Stimulated activated naive CD4-positive, alpha-beta T cell (primary cell): Measurements from ENCODE around the gene ATP8B1.

ENCODE experiments used
- DNase-seq, 6 experiments: peaks; one replicate each; lab custom pipeline; 2025; lab: John Stamatoyannopoulos, UW

Gene ATP8B1

DNA sequence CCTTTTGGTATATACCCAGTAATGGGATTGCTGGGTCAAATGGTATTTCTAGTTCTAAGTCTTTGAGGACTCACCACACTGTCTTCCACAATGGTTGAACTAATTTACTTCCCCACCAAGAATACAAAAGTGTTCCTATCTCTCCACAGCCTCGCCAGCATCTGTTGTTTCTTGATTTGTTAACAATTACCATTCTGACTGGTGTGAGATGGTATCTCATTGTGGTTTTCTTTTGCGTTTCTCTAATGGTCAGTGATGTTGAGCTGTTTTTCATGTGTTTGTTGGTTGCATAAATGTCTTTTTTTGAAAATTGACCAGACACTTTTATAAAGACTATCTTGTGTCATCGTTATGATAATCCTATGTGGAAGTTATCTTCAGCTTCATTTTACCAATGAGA lies 16.0 kb upstream of the ATP8B1 start:
- DNase-seq: no peak

DNA sequence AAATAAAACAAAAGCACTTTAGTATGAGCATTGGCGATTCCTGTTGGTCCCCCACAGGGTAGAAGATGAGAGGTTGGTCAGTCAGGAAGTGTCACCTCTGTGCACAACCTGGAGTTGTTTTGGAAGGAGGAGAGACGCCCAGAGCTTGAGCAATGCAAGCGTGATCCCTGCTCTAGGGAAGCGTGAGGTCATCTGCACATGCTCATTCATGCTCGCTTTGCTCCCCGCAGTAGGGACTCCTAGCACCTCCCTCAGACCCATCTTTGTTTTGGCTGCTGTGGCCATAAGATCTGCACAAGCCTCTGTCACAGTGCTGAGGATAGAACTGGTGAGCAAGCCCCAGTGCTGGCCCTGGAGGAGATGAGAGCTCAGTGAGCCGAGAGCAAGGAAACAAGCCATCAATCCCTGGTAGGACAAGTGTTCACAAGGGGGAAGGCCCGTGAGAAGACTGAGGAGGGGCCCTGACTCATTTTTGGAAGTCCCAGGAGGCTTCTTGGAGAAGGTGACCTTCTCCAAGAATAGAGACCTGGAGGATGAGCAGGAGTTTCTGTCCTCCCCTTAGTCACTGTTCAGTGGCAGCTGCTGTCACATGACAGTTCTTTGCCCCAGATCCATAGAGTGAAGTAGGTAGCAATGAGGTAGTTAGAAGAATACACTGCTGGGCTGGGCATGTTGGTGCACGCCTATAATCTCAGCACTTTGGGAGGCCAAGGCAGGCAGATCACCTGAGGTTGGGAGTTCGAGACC lies 13.3 kb upstream of the ATP8B1 start:
- DNase-seq: no peak

DNA sequence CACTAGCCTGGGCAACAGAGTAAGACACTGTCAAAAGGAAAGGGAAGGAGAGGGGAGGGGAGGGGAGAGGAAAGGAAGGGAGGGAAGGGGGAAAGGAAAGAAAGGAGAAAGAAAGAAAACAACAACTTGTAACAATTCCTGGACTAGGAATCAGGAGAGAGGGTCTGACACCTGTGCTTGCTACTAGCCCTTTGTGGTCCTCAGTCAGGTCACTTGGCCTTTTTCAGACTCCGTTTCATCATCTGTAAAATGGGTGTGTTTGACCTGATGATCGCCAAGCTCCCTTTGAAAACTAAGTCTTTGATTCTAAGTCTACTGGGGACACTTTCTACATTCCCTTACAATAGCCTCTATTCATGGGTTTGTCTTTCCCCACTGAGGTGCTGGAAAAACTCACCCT lies 11.4 kb upstream of the ATP8B1 start:
- no peak for DNase-seq

DNA sequence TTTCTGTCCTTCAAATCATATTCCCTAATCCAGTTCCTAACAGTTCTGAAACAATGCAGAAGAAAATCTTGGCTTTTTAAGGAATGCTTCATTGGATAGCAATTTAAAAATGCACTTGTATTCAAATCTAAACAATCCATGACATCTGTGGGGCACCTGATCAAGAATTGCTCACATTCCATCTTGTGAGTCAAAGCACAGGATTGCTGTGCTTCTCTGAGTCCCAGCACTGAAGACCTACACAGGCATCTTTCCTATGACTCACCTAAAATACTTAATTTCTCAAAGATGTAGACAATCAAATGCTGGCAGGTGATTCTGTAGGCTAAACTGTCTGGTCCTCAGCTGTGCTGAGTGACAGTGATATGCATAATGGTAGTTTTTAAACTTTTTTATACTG lies 10.1 kb upstream of the ATP8B1 start:
- no peak for DNase-seq

DNA sequence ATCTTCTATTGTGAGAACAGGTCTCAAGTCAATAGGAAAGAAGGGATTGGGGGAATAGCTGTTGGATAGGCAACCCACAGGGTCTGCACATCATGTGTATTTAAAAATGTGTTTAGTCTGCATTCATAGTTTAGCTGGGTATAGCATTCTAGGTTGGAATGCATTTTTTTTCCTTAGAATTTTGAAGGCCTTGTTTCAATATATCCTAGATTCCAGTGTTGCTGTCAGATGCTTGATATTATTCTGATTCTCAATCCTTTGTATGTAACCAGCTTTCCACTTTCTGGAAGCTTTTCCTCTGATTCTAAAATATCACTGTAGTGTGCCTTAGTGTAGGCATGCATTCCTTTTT lies 9.0 kb upstream of the ATP8B1 start:
- DNase-seq: no peak

DNA sequence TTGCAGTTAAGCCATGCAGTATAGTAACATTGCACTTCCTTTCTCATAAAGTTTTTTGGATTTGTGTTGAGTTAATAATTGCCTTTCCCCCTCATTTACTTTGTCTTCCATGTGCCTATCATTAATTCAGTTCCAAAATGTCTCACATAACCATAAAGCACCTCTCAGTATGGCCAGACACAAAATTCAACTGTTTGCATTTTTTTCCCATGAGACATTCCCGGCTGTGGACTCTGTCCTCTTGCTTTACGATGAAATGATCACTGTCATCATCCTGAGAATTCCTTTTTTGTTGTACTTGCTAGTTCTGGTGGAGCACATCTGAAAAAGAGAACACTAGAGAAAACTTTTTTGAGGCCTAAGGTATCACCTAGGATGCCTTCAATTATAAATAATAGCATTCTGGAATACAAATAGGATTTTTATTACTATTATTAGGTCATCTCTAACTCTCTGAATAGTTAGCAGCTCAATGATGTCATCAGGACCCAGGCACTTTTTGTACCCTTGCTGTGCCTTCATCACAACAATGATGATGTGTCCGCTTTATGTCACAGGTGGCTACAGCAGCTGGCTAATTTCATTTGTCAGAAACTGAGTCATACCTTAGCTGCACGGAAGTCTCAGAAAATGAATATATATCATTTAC lies 8.5 kb upstream of the ATP8B1 start:
- no peak for DNase-seq

DNA sequence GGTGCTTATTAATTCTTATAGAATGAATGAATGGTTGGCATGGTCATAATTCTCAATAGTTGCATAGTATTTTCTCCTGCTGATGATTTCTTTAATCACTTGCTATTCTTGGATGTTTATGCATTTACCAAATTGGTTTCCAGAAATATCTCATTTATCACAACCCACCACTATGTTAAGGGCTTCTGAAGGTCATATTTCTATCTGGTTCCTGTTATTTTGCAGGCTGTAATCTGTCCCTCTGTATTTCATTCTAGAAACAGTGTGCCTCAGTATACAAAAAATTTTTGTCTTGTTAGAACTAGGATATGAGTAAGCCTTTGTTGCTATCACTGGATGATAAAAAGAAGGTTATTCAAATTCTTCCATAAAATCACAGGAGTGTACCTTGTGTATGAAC lies 6.1 kb upstream of the ATP8B1 start:
- DNase-seq: no peak

DNA sequence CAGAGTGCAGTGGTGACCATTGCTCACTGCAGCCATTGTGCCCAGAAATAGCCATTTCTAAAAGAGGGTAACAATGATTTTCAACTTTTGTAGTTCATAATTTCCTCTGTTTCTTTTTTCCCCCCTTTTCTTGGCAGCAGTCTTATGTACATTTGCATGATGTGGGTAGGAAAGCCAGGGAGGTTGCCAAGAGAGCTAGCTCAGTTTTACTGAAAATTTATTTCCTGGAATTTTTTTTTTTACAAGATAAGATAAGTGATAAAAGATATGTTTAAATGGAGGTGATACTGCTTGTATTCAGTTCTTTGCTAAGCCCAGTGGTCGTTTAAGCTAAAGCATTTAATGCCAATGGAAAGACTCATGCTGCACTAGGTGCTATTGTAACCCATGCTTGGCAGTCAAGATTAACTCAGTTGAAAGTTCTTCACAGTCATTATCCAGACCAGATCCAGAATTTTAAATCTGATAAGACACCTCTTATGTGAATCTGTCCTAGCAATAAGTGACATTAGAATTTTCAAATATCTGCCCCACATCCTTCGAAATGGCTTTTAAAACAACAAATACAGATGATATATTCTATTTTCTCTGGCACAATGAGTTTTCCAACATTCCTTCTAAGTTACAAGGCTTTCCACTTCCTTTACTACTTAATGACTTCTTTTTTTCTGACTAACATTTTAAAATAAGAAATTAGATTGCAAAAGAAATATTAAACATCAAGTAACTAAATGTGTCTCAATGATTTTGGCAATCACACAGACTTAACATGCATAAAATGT lies 4.4 kb upstream of the ATP8B1 start:
- no peak for DNase-seq

DNA sequence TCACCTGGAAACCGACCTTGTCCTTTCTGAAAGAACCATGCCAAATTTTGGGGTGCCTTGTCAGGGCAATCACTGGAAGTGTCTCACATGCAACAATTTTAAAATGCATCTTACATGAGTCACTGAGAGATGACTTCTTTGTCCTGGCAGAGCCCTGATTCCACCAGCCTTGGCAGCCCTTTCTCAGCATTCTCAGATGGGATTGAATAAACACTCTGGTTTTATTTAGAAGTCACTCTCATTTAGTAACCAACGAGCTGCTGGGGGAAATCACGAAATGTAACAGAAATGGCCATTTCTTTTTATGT lies 3.8 kb upstream of the ATP8B1 start:
- no peak for DNase-seq

DNA sequence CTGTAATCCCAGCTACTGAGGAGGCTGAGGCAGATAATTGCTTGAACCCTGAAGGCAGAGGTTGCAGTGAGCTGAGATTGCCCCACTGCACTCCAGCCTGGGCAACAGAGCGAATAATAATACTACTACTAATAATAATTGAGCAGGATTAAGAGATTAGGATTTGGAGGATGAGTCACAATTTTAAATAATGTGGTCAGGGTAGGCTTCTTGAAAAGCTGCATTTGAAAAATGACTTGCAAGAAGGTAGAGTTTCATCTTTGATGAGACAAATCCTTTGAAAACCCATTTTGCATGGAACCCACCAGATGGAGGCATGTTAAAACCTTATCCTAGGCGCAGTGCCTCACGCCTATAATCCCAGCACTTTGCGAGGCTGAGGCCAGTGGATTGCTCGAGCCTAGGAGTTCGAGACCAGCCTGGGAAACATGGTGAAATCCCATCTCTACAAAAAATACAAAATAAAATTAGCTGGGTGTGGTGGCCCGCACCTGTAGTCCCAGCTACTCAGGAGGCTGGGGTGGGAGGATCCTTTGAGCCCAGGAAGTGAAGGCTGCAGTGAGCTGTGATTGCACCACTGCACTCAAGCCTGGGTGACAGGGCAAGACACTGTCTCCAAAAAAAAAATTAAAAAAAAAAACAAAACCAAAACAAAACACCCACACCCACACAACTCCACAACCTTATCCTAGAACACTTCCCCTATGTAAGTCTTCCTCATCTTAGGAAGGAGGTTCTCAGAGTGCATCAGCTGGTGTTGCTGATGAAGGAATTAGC lies 3.3 kb upstream of the ATP8B1 start:
- DNase-seq: no peak

DNA sequence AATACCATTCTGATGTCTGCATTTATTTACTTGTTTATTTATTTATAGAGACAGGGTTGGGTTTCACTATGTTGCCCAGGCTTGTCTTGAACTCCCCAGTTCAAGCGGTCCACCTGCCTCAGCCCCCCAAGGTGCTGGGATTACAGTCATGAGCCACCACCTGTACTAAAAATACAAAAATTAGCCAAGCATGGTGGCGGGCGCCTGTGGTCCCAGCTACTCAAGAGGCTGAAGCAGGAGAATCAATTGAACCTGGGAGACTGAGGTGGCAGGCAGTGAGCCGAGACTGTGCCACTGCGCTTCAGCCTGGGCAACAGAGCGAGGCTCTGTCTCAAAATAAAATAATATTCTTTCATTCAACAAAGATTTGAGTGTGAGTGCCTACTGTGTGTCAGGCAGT lies 2.0 kb upstream of the ATP8B1 start:
- DNase-seq: no peak

DNA sequence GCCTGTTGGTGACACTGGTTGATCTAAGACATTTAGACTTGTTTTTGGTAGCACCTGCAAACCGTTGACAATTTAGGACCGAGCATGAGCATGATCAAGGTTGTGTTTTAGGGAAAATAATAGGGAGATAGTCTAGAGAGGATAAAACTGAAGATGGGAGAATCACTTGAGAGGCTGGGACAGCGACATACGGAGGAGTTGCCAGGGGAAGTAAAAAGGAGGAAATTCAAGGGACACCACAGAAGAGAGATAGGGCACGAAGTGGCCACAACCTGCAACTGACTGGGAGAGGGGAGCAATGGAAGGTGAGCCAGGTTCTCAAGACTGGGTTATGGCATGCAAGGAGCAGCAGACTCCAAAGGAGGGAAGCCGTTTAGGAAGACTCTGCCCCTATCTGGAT lies 1.4 kb upstream of the ATP8B1 start:
- DNase-seq: no peak

DNA sequence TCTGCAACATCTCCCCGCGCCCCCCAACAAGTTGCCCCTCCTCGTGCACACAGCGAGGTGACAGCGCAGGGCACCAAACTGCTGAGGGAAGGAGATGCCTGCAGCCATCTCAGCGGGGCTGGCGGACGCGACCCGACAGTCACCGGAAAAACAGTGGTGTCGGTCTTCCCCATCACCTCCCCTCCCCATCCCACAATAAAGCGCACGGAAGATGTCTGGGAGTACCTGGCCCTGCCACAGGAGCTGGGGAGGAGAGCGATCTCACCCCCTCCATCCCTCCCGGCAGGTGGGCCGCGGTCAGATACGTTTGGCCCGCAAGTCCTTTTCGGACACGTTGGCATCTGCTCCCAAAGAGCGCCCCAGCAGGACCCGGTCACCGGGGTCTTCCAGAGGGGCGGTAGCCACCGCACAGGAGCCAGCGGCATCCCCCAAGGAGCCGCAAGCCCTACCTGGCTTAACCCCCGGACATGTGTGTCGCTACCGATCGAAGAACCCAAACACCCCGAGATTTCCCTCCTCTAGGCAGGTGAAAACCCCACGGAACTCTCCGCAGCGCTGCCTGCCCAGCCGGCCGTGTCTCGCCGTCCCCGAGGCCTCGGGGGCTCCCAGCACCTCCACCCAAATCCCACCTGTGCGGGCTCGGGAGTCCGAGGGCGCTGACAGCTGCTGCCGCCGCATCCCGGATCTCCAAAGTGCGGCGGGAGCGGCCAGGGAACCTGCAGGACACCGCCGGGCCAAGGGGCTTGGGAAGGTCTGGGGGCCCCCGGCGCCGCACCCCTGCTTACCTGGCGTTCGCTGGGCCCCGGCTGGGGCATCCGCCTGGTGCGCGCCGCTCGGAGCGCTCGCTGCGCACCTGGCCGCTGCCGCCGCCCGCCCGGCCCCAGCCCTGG lies 657 bp downstream of the ATP8B1 start:
- no peak for DNase-seq

DNA sequence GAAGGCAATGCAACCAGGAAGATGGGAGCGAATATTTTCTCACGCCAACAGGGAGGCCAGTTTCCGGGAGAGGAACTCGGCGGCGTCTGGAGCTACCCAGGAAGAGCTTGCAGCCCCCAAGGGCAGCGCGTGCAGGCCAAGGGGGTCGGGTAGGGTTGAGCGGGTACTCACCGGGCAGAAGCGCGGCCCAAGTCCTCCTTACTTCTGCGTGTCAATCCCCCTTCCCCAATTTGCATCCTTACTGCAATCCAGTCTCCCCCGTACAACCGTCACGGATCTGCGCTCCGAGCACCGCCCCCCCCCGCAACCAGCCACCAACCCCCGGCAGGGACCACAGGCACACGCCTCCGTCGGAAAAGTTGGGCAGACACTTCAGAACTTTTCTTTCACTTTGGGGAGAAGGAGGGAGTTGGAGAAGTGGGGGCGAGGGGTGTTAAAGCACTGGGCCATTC lies 1.3 kb downstream of the ATP8B1 start:
- DNase-seq: no peak

DNA sequence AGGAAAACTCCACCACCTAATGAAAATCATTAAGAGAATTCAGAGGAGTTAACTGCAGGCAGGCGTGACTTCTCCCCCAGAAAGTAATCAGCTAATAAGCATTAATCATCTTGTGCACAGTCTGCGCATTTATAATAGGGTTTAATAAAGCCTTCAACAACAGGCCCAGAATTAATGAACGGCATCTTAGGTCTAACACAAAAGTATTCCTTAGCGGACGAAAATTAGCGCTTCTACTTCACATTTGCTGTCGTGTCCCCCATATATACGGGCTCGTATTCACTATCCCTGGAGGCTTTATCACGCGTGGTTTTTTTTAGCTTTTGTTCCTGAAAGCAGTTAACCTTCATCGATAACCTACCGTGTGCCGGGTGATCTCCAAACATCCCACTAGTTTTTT lies 1.8 kb downstream of the ATP8B1 start:
- no peak for DNase-seq

DNA sequence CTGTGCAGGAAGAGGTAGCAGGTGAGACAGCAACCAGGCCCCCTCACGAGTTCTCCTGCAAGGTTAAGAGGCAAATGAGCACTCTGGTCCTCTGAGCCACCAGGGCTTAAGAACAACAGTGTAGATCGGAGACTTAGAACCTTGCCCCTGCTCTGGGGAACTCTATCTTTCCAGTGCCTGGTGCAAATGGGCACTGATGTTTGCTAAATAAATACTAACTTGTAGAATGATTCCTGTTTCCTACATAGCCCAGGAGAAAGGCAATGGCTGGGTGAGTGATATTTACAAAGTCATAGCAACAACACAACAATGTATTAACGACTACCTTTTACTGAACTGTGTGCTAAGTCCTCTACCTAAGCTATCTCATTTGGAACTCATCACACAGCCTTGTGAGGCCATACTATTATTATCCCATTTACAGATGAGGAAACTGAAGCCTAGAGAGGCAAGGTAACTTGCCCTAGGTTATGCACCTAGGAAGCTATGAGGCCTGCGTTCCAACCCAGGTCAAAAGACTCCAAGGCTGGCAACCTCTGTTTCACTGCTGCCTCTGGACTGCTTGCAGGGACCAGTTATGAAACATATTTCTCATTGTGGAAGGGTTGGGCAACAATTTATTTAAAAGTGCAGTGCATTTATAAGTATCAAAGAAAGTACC lies 4.3 kb downstream of the ATP8B1 start:
- DNase-seq: no peak

DNA sequence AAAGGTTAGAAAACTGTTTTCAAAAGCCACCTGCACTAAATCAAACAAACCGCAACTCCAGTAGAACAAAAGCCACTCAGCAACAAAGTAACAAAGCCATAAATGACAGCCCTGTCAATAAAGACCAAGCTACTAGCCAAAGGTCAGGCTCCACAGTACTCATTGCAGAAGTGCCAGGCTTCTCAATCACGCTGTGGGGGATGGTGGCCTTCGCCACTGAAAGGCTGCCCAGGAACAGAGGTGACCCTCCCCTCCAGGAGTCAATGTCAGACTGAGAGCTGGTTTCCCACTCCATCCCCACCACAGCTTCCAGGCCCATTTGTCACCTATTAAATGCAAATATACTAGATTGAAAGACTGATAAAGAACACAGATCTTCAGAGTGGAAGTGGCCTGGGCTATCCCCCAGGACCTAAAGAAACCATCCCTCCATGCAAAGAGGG lies 5.9 kb downstream of the ATP8B1 start:
- DNase-seq: no peak

DNA sequence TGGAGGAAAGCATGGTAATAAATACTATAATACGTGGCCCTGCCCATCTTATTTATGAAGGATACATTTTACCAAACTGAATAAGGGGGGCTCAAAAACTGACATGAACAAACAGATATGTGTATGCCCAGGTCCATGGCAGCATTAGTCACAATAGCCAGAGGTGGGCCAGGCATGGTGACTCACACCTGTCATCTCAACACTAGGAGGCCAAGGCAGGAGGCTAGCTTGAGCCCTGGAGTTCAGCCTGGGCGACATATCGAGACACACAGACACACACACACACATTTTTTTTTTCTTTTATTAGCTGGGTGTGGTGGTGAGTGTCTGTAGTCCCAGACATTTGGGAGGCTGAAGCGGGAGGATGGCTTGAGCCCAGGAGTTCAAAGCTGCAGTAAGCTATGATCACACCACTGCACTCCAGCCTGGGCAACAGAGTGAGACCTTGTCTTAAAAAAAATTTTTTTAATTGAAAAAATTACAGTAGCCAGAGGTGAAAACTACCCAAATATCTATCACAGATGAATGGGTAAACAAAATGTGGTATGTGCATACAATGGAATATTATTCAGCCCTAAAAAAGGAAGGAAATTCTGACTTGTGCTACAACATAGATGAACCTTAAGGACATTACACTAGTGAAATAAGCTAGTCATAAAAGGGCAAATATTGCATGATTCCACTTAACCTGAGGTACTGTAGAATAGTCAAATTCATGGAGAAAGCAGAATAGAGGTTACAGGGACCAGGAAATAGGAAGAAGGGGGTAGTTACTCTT lies 8.0 kb downstream of the ATP8B1 start:
- DNase-seq: no peak

DNA sequence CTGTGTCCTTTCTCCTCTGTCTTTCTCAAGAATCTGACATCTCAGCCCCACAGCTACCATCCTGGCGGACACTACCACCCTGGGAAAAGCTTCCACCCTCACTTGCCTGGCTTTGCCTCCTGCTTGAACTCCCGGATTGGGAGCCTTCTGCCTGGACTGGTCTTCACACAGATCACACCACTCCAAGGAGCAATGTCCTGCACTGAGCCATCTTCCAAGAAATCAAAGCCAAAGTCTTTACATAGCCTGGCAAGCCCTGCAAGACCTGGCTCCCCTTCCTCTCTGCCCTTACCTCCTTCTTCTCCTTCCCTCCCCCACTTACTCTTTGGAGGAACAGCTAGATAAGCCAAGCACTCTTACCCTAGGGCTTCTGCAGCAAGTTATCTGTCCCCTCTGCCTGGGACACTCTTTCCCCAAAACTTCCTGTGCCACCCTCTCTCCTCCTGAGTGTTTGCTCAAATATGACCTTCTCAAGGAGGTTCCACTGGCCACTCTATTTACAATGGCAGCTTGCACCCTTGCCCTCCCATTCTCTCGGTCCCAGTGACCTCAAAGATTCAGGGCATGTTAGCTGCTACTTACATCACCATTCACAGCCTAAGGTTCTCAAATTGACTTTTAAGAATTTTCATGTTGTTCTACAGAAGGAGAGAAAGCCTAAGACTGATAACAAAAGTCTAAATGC lies 9.7 kb downstream of the ATP8B1 start:
- DNase-seq: no peak
